ENCODE measurements around the gene CAMSAP1. TPM values are rescaled to one million over a fixed set of nuclear protein-coding genes. Genes with fewer than 3 reads are reported as not detected.

Gene CAMSAP1
- polyA plus RNA-seq, 1 donor from 2014 or later = 58.5 TPM

DNA sequence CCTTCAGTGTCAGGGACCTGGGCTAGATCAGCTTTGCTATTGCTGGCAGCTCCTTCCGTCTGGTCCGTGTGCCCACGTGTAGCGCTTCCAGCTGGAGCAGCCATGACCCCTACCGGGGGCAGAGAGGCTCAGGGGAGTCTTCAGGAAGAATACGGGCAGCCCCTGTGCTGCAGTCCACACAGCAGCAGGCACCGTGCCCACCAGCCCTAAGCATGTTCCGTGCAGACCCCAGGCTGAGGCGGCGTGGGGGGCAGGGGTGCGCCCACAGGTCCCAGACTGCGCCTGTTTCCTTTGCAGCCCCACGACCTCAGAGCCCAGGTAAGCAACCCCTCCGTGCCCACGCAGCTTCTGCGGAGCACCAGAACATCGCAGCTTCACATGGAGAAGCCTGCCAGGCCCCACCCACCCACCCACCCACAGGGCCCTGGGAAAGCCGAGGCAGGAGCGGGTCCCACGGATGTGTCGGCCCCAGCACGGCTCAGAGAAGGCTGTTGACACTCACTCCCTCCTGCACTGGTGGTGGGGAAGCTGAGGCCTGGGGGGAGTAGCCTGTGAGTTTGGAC is 122.3 kb downstream of the CAMSAP1 start:
- H3K36me3 ChIP-seq (ENCODE audit: insufficient read depth, low read length) = no peaks in the 10 kb centered on the region
- TF ChIP-seq, protein P1, sequence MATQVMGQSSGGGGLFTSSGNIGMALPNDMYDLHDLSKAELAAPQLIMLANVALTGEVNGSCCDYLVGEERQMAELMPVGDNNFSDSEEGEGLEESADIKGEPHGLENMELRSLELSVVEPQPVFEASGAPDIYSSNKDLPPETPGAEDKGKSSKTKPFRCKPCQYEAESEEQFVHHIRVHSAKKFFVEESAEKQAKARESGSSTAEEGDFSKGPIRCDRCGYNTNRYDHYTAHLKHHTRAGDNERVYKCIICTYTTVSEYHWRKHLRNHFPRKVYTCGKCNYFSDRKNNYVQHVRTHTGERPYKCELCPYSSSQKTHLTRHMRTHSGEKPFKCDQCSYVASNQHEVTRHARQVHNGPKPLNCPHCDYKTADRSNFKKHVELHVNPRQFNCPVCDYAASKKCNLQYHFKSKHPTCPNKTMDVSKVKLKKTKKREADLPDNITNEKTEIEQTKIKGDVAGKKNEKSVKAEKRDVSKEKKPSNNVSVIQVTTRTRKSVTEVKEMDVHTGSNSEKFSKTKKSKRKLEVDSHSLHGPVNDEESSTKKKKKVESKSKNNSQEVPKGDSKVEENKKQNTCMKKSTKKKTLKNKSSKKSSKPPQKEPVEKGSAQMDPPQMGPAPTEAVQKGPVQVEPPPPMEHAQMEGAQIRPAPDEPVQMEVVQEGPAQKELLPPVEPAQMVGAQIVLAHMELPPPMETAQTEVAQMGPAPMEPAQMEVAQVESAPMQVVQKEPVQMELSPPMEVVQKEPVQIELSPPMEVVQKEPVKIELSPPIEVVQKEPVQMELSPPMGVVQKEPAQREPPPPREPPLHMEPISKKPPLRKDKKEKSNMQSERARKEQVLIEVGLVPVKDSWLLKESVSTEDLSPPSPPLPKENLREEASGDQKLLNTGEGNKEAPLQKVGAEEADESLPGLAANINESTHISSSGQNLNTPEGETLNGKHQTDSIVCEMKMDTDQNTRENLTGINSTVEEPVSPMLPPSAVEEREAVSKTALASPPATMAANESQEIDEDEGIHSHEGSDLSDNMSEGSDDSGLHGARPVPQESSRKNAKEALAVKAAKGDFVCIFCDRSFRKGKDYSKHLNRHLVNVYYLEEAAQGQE (IDR thresholded peaks at IDR 0.05; ENCODE audit: borderline replicate concordance) = no peak
- TF ChIP-seq POLR2AphosphoS5 (IDR thresholded peaks at IDR 0.05) = no peak
- TF ChIP-seq EP300 (conservative IDR thresholded peaks at IDR 0.05; ENCODE audit: poor library complexity, severe bottlenecking) = no peak
- no peak for TF ChIP-seq EZH2 (IDR thresholded peaks at IDR 0.05; ENCODE audit: borderline replicate concordance, insufficient read depth, low read length, poor library complexity, severe bottlenecking)
- no peak for TF ChIP-seq TAF1 (IDR thresholded peaks at IDR 0.05; ENCODE audit: low read depth)
- TF ChIP-seq, protein P2, sequence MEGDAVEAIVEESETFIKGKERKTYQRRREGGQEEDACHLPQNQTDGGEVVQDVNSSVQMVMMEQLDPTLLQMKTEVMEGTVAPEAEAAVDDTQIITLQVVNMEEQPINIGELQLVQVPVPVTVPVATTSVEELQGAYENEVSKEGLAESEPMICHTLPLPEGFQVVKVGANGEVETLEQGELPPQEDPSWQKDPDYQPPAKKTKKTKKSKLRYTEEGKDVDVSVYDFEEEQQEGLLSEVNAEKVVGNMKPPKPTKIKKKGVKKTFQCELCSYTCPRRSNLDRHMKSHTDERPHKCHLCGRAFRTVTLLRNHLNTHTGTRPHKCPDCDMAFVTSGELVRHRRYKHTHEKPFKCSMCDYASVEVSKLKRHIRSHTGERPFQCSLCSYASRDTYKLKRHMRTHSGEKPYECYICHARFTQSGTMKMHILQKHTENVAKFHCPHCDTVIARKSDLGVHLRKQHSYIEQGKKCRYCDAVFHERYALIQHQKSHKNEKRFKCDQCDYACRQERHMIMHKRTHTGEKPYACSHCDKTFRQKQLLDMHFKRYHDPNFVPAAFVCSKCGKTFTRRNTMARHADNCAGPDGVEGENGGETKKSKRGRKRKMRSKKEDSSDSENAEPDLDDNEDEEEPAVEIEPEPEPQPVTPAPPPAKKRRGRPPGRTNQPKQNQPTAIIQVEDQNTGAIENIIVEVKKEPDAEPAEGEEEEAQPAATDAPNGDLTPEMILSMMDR (IDR thresholded peaks at IDR 0.05; ENCODE audit: poor library complexity, severe bottlenecking) = no peak
- TF ChIP-seq MXI1 (conservative IDR thresholded peaks at IDR 0.05; ENCODE audit: poor library complexity, severe bottlenecking) = no peak
- no peak for TF ChIP-seq RAD21 (conservative IDR thresholded peaks at IDR 0.05)
- TF ChIP-seq SMC3 (conservative IDR thresholded peaks at IDR 0.05; ENCODE audit: poor library complexity) = no peak

DNA sequence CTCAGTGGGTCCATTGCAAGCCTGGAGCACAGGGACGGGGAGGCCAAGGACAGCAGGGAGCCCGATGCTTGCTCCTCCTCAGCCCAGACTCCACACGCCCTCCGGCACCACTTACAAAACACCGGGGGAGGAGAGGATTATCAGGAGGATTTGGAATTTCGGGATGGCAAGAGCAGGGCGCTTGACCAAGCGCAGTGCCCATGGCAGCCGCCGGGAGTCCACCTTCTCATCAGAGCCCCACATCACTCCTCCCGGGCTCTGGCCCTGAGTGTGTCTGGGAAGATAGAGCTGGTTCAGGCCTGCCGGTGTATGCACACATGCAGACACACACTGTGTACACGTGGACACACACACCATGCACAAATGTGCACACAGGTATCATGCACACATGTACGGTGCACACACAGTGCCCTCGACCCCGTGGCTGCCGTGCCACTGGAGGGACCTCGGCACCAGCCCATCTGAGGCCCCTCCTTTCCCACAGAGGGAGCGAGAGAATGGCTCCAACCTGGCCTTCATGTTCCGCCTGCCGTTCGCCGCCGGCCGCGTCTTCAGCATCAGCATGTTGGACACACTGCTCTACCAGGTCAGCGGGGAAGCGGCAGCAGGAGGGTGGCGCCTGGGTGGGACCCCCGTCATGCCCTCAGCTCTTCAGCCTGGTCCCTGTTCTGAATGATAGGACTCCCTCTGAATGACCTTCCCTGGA is 123.7 kb downstream of the CAMSAP1 start:
- H3K27me3 ChIP-seq (ENCODE audit: insufficient read depth, low read depth, low read length) = no peaks in the 10 kb centered on the region
- TF ChIP-seq MXI1 (conservative IDR thresholded peaks at IDR 0.05; ENCODE audit: poor library complexity, severe bottlenecking) (no peak), POLR2AphosphoS5 (IDR thresholded peaks at IDR 0.05) (no peak), RAD21 (conservative IDR thresholded peaks at IDR 0.05) (no peak), EP300 (conservative IDR thresholded peaks at IDR 0.05; ENCODE audit: poor library complexity, severe bottlenecking) (no peak), TAF1 (IDR thresholded peaks at IDR 0.05; ENCODE audit: low read depth) (no peak), EZH2 (IDR thresholded peaks at IDR 0.05; ENCODE audit: borderline replicate concordance, insufficient read depth, low read length, poor library complexity, severe bottlenecking) (no peak), SMC3 (conservative IDR thresholded peaks at IDR 0.05; ENCODE audit: poor library complexity) (no peak)
- TF ChIP-seq, protein P1 (IDR thresholded peaks at IDR 0.05; ENCODE audit: borderline replicate concordance) = no peak
- TF ChIP-seq, protein P2 (IDR thresholded peaks at IDR 0.05; ENCODE audit: poor library complexity, severe bottlenecking) = no peak

More for the DNA sequence above, 122.3 kb downstream of the CAMSAP1 start:
- Histone ChIP-seq H3K79me2 (replicated peaks; ENCODE audit: insufficient read depth, low read length) (no peaks in the 10 kb centered on the region), H3K9me3 (ENCODE audit: low read length) (no peaks in the 10 kb centered on the region), H4K20me1 (ENCODE audit: insufficient read depth) (no peaks in the 10 kb centered on the region), H3K9me2 (ENCODE audit: insufficient read depth, low read length) (no peaks in the 10 kb centered on the region), H3K27ac (ENCODE audit: low read length) (no peak overlapping the region), H3K4me3 (ENCODE audit: low read length) (no peak overlapping the region), H3K9ac (ENCODE audit: low read length) (no peak overlapping the region), H3K4me2 (ENCODE audit: low read length) (no peak overlapping the region), H2AFZ (ENCODE audit: low read depth, low read length) (no peak overlapping the region), H3F3A (ENCODE audit: insufficient read depth, low read length, poor library complexity, severe bottlenecking) (no peaks in the 10 kb centered on the region), H3K27me3 (ENCODE audit: insufficient read depth, low read depth, low read length) (no peaks in the 10 kb centered on the region)

More for the DNA sequence above, 123.7 kb downstream of the CAMSAP1 start:
- Histone ChIP-seq H3K79me2 (replicated peaks; ENCODE audit: insufficient read depth, low read length) (no peaks in the 10 kb centered on the region), H4K20me1 (ENCODE audit: insufficient read depth) (no peaks in the 10 kb centered on the region), H3K4me2 (ENCODE audit: low read length) (no peak overlapping the region), H3K4me3 (ENCODE audit: low read length) (no peak overlapping the region), H3F3A (ENCODE audit: insufficient read depth, low read length, poor library complexity, severe bottlenecking) (no peaks in the 10 kb centered on the region), H2AFZ (ENCODE audit: low read depth, low read length) (no peak overlapping the region), H3K36me3 (ENCODE audit: insufficient read depth, low read length) (no peaks in the 10 kb centered on the region), H3K9me2 (ENCODE audit: insufficient read depth, low read length) (no peaks in the 10 kb centered on the region), H3K27ac (ENCODE audit: low read length) (no peak overlapping the region), H3K9me3 (ENCODE audit: low read length) (no peaks in the 10 kb centered on the region), H3K9ac (ENCODE audit: low read length) (no peak overlapping the region)

All from neural cell (in vitro differentiated cells).